ENCODE results near the gene SLC24A3.

The SLC24A3 gene

DNA sequence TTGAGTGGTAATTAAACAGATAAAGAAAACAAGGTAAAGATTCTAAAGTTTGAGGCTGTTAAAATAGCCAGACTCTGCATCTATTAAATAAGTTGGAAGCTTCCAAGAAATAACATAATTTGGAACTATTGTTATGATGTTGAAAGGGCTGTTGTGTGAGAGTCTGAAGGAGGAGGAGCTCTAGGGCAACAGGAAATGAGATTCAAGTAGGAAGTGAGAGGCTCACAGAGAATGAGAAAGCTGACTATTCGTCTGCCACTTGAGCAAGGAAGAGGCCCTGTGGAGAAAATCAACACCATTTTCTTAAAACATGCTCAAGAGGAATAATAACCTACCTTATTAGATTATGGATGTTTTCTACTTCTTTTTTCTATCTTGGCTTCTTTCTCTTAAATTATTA, 185.2 kb downstream of the SLC24A3 start:
- FAIRE-seq (no peak), DNase-seq (ENCODE audit: insufficient read length, low spot score) (no peak)
- no peak for TF ChIP-seq POLR2A (IDR thresholded peaks at IDR 0.05; ENCODE audit: low read depth, low read length)

DNA sequence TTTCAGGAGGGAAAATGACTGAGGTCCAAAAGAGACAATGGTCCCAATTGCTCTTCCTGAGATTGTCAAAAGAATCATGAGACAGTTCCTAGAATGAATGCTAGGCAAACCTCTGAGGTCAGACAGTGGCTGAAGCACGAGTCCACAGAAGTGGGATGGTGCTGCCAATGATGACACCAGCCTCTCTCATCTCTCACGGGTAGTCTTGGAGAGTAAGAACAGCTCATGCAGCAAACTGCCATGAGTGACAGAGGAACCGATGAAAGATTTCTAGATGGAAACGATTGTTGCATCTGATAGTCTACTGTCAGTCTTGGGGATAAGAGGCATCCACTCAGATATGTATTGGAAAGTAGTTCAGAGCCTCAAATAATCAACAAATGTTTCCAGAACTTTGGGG, 188.7 kb downstream of the SLC24A3 start:
- TF ChIP-seq POLR2A (IDR thresholded peaks at IDR 0.05; ENCODE audit: low read depth, low read length): no peak
- no peak for DNase-seq (ENCODE audit: insufficient read length, low spot score)

DNA sequence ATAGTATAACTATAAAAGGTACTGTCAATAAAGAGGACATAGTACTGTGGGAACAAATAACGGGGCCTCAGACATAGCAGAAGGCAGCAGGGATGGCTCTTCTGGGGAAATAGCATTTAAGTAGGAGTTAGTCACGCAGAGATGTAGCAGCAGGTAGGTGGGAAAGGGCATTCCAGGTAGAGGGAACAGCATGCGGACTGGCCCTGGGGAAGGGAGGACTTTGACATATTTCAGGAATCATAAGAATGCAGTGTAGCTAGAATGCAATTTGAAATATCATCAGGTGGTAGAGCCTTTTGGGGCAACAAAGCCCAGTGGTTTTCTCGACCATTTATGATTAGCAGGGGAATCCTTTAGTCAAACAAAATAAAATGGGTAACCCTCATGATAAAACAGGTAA, 191.1 kb downstream of the SLC24A3 start:
- FAIRE-seq: no peak
- no peak for DNase-seq (ENCODE audit: insufficient read length, low spot score)
- TF ChIP-seq POLR2A (IDR thresholded peaks at IDR 0.05; ENCODE audit: low read depth, low read length): no peak

More for the DNA sequence above, 188.7 kb downstream of the SLC24A3 start:
- FAIRE-seq: no peak

DNA sequence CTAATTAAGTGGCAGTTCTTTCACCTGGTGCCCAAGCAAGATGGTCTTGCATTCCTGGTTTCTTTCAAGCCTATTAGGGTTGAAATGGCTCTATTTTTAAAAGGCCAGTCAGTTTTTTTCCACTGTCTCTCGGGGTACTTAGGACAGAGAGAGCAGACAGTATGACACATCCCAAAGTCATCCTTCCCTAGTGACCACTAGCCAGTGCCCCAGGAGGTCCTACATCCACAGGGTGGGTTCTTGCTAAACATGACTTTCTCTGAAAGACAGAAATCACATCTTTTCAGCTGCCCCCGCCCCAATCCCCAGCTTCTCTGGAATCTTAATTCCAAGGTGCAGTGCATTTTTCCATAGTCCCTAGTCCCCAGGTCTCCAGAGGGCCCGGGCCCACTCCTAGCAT, 192.4 kb downstream of the SLC24A3 start:
- FAIRE-seq (no peak), DNase-seq (ENCODE audit: insufficient read length, low spot score) (no peak)
- no peak for TF ChIP-seq POLR2A (IDR thresholded peaks at IDR 0.05; ENCODE audit: low read depth, low read length)

DNA sequence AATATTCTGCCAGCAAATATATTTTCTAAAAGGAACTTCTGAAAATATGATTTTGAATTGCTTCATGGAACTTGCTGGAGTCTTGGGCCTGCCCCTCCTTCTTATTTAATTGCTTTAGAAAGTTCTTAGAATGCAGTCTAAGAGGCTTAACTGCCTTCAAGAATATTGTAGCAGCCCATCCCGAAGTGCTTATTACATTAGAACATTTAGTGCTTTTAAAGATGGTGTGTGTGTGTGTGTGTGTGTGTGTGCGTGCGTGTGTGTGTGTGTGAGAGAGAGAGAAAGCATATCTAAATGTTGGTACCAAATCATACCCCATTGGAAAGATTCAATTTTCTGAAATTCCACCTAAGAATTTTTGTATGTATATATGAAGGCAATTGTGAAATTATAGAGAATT, 193.5 kb downstream of the SLC24A3 start:
- FAIRE-seq: no peak
- DNase-seq (ENCODE audit: insufficient read length, low spot score): no peak

DNA sequence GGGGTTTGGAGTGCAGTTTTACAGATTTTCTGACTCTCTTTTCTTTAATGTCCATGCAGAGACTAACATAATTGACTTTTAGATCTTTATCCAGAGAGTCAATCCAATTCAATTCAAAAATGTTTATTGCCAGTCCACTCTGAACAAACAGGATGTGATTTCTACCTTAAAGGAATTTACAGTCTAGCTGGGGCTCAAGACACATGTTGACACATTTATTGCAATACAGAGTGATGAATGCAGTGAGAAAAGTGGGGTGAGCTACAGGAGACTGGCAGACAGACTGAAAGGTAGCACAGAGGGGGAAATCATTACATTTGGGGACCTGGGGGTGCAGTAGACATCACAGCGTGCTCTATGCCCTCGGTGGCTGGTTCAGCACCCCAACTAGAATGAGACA, 193.9 kb downstream of the SLC24A3 start:
- DNase-seq (ENCODE audit: insufficient read length, low spot score): no peak
- FAIRE-seq: no peak
- TF ChIP-seq POLR2A (IDR thresholded peaks at IDR 0.05; ENCODE audit: low read depth, low read length): no peak

More for the DNA sequence above, 193.5 kb downstream of the SLC24A3 start:
- TF ChIP-seq POLR2A (IDR thresholded peaks at IDR 0.05; ENCODE audit: low read depth, low read length): no peak

DNA sequence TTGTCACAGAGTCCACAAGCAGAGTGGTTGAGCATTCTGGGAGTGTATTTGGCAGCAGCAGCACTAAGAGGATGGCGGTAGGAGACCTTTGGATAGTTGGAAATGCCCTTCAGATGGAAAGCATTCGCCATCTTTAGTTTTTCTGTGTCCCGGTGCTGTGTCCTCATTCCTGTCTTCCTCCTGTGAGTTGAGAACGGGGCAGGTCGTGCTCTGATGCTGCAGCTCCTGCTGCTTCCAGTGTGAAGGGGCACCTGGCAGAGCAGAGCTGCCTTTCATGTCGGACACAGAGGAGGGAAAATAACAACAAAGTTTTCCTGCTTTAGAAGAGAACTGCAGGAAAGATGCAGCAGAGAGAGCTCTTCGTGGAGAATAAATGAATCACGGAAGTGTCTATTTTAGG, 194.8 kb downstream of the SLC24A3 start:
- DNase-seq (ENCODE audit: insufficient read length, low spot score) (no peak), FAIRE-seq (no peak)
- TF ChIP-seq POLR2A (IDR thresholded peaks at IDR 0.05; ENCODE audit: low read depth, low read length): no peak

DNA sequence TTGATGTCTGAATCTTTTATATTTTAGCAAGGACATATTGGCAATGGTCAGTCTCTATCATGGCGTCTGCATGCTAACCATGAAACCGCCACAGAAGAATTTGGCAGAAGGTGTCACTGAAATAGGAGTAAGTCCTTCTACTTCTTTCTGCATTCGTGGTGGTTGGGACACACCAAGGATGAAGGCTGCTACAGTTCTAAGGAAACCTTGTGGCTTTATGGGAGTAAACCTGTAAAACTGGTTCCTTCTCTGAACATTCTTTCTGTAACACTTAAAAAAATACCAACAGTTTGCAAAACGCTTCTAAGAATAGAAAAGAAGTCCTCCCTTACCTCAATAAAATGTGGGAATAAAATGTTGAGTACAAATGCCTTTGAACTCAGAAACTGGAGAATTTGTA, 195.3 kb downstream of the SLC24A3 start:
- DNase-seq (ENCODE audit: insufficient read length, low spot score): no peak
- FAIRE-seq: no peak
- TF ChIP-seq POLR2A (IDR thresholded peaks at IDR 0.05; ENCODE audit: low read depth, low read length): no peak

DNA sequence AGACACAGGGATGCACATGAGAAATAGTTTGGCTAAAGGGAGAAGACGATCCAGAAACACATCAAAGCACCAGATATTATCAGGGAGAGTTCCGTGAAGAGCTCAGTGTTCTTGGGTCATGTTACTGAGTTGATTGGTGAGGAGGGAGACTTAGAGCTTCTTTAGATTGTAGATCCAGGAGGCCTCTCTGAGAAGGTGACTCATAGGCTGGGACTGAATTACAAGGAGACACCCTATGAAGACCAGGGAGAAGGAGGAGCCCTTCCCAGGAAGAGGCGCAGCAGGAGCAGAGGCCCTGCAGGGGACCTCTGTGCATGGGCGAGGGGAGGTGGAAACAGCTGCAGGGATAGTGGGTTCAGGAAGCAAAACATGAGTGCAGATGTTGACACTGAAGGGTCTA, 196.5 kb downstream of the SLC24A3 start:
- no peak for TF ChIP-seq POLR2A (IDR thresholded peaks at IDR 0.05; ENCODE audit: low read depth, low read length)
- DNase-seq (ENCODE audit: insufficient read length, low spot score): no peak
- no peak for FAIRE-seq

DNA sequence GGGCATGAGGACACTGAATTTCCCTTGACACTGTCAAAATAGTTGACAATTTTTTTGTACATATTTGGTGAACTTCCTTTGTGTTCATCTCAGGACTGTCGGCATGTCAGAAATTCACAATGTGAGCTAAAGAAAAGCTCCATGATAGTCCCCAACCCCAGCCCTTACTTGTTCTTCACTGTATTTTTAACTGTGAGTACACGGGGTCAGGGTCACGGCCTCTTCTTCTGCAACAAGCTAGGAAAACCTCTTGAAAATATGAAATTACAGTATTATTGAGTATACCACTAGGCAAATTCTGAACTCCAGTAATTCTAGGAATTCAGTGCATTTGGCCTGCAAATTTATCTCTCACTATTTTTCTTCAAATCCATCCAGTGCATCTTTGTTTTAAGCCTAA, 199.4 kb downstream of the SLC24A3 start:
- no peak for TF ChIP-seq POLR2A (IDR thresholded peaks at IDR 0.05; ENCODE audit: low read depth, low read length)
- DNase-seq (ENCODE audit: insufficient read length, low spot score) (no peak), FAIRE-seq (no peak)

DNA sequence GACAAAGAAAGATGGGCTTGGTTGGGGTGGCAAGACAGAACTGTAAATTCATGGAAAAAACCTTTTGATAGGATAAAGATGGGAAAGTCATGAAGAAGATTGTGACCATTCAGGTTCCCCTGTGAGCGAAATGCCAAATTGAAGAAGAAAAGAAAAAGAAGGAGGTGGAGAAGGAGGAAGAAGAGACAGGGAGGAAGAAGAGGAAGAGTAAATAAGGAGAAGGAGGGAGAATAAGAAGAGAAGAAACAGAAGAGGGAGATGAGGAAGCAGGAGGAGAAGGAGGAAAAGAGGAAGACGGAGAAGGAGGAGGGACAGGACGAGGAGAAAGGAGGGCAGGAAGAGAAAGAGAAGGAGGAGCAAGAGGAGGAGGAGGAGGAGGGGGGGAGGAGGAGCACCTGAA, 199.8 kb downstream of the SLC24A3 start:
- FAIRE-seq (no peak), DNase-seq (ENCODE audit: insufficient read length, low spot score) (no peak)
- no peak for TF ChIP-seq POLR2A (IDR thresholded peaks at IDR 0.05; ENCODE audit: low read depth, low read length)

DNA sequence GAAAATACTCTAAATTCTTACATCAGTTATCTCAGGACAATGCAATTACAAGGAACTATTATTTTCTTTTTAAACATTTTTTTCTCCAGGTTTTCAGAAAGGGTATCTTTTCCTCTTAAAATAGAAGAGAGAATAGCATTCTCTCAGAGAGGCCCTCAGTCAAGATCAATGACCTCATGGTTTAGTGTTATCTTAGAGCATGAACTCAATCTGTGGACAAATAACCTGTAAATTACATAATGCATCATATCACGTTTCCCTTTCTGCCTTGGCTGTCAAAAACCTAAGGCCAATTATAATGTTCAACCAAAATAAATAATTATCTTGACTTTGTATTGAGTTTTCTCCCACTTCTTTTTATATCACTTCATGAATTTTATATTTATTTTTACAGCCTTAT, 202.2 kb downstream of the SLC24A3 start:
- FAIRE-seq (no peak), DNase-seq (ENCODE audit: insufficient read length, low spot score) (no peak)
- no peak for TF ChIP-seq POLR2A (IDR thresholded peaks at IDR 0.05; ENCODE audit: low read depth, low read length)

DNA sequence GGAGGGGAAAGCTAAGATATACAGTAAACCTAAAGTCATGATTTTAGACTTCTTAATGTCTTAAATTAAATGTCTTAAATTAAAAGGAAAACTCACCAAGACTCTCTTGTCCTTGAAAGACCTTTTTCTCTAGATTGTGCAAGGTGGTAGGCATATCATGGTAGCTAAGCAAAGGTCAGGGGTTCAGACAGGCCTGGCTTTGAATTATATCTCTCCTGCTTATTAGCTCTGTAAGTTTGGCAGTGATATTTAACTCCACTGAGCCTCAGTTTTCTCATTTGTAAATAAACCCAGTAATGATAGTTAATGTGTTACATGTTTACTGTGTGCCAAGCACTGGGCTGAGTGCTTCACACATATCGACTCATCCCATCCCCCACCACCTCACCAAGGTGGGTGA, 203.3 kb downstream of the SLC24A3 start:
- DNase-seq (ENCODE audit: insufficient read length, low spot score) (no peak), FAIRE-seq (no peak)
- TF ChIP-seq POLR2A (IDR thresholded peaks at IDR 0.05; ENCODE audit: low read depth, low read length): no peak

DNA sequence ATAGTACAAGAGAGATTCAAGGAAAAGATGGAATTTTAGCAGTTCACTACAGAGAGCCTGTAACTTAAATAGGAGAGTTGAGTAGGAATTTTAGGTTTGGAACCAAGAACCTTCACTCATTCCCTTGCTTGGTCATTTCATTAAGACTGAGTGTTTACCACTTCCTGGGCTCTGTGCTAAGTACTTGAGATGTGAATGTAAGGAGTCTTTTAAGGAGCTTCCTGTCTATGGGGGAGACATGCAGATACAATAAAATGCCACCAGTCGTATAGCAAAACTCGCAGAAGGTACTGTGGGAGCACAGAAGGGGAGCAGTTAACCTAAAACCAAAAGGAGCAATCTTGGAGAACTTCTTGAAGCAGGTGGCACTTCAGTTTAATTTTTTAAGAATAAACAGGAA, 204.2 kb downstream of the SLC24A3 start:
- no peak for TF ChIP-seq POLR2A (IDR thresholded peaks at IDR 0.05; ENCODE audit: low read depth, low read length)
- FAIRE-seq (no peak), DNase-seq (ENCODE audit: insufficient read length, low spot score) (no peak)

DNA sequence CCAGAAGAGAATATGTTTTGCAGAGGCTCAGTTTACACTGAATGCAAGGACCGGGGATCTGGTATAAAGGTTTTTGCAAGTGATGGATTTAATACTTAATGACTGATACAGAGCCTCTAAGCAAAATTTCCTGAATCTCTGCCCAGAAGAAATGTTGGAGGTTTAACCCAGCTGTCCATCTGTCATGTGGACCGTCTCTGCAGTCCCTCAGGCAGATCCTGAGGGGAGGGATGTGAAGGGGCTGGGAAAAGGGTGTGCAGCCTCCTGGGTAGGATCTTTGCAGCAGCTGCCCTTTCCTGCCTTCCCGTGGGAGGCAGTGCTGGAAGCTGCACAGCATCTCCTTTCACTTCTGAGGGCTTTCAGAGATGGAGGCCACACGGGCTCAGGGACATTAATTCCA, 207.0 kb downstream of the SLC24A3 start:
- no peak for TF ChIP-seq POLR2A (IDR thresholded peaks at IDR 0.05; ENCODE audit: low read depth, low read length)
- DNase-seq (ENCODE audit: insufficient read length, low spot score) (no peak), FAIRE-seq (no peak)
